Measurements from ENCODE around the gene CTNND2.

GRCh38 chr5:11520241-11520930 lies 383.9 kb downstream of the CTNND2 start:
- TF ChIP-seq CTCF (IDR thresholded peaks at IDR 0.05) (no peak), EZH2 (IDR thresholded peaks at IDR 0.05; ENCODE audit: borderline replicate concordance, insufficient read depth, low read depth, low read length, poor library complexity, severe bottlenecking) (no peak)
